Muscle layer of colon (tissue), 2 donors: ENCODE results near the gene ULBP1.
A peak's percentile ranks its signal among the peaks of the same experiment; 100 is the strongest.
"Not testable (repeated sequence)": the region's sequence is repeated elsewhere in the genome, so short reads cannot be mapped to it uniquely, and the experiment has no call there.

ENCODE experiments used
- H3K27ac ChIP-seq: one replicate; pipeline ENCODE4 v1.7.0; 2013; ENCODE audit warnings: low read depth, mild to moderate bottlenecking, low read length, moderate library complexity
- H3K27me3 ChIP-seq, 2 donors: one replicate each; pipeline ENCODE4 v1.7.0; 2013; ENCODE audit warnings: low read length in 2 of 2, mild to moderate bottlenecking in 2 of 2; ENCODE audit not compliant: insufficient read depth in 2 of 2, control insufficient read depth in 1 of 2
- H3K36me3 ChIP-seq: one replicate; pipeline ENCODE4 v1.7.0; 2013; ENCODE audit warnings: mild to moderate bottlenecking, low read length; ENCODE audit not compliant: insufficient read depth
- H3K4me1 ChIP-seq: one replicate; pipeline ENCODE4 v1.7.0; 2013; ENCODE audit warnings: mild to moderate bottlenecking, low read length; ENCODE audit not compliant: insufficient read depth
- H3K4me3 ChIP-seq, 2 donors: one replicate each; pipeline ENCODE4 v1.7.0; 2013; ENCODE audit warnings: low read length in 2 of 2, low read depth in 1 of 2, mild to moderate bottlenecking in 1 of 2, moderate library complexity in 1 of 2
- H3K9ac ChIP-seq: one replicate; pipeline ENCODE4 v1.7.0; 2013; ENCODE audit warnings: low read length
- H3K9me3 ChIP-seq: one replicate; pipeline ENCODE4 v1.7.0; 2013; ENCODE audit warnings: mild to moderate bottlenecking, low read length
- donor health status: abdominal sarcoma.
- donor health status: Adenocarcinoma of cecum.

Gene ULBP1

DNA sequence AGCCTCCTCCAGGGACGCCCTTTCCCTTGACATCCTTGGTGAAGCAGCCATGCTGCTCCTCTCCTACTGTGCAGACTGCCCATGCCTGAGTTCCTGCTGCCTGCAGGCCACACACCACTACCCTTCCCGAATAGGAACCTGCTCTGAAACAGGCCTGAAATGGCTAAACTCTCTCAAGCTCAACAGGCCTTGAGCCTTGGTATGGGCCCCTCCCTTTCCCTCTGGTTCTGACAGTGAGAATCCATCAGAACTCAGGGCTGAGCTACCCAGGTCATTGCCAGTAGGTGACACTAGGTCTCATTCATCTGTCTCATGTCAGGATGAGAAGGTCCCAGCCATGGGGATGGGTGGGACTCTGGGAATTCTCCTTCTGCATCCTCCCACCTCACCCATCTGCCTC is 35.9 kb downstream of the ULBP1 start:
- Histone ChIP-seq H3K27me3 (peaks cover 44 to 64% of the 10 kb centered on the region in 2 donors), H3K4me3 (no peak overlapping the region), H3K27ac (no peak overlapping the region), H3K36me3 (no peaks in the 10 kb centered on the region), H3K4me1 (peaks cover 6% of the 10 kb centered on the region), H3K9ac (no peak overlapping the region), H3K9me3 (no peaks in the 10 kb centered on the region)

DNA sequence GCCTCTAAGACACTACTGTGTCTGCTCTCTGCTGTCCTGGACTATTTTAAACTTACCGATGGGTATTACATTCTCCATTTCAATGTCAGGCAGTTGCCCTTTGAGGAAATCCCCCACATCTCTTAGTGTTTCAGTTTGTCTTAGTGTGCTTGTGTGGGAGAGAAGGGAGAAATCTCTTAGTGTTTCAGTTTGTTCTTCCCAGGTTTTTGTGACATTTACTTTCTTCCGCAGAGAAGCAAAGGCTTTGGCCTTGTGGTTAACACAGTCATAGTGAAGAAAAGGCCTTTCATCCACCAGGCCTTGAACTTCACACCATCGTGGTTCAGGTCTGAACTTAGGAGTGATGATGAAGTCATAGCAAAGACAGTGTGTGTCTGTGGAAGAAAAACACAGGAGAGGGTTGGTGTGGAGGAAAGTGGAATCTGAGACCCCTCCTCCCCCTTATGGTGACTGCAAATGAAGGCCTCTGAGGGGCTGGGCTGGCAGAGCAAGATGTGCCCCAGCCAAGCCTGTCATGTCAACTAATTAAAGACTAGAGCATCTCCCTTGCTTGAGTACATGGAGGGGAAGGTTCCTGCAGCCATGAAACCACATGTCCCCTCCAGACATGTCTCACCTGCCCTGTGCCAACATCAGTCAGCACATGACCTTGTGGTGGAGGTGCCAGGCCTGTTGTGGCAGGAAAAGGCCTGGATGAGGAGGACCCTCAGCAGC is 37.7 kb downstream of the ULBP1 start:
- H3K9ac ChIP-seq = no peak overlapping the region
- no peaks in the 10 kb centered on the region for H3K36me3 ChIP-seq
- H3K9me3 ChIP-seq = no peaks in the 10 kb centered on the region
- no peak overlapping the region for H3K27ac ChIP-seq
- H3K4me3 ChIP-seq = no peak overlapping the region
- peaks cover 6% of the 10 kb centered on the region for H3K4me1 ChIP-seq
- peaks cover 34 to 64% of the 10 kb centered on the region in 2 donors for H3K27me3 ChIP-seq

DNA sequence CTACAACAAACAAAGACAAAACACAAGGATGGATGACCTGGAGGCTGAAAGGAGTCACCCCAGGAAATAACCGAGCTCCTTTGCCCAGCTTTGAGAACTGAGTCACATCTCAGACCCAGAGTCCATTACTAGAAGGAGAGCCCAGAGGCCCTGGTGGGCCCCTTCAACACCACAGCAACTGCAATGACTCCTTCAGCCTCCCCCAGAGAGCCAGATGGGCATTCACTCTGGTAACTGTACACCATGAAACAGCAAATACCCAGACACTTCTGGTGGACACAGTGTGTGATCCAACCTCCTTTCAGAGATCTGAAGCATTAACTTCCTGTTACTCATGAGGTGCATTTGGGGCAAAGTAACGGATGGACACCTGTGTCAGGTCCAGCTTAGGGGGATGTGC is 39.0 kb downstream of the ULBP1 start:
- Histone ChIP-seq H3K27me3 (peaks cover 33 to 64% of the 10 kb centered on the region in 2 donors), H3K9me3 (no peaks in the 10 kb centered on the region)

DNA sequence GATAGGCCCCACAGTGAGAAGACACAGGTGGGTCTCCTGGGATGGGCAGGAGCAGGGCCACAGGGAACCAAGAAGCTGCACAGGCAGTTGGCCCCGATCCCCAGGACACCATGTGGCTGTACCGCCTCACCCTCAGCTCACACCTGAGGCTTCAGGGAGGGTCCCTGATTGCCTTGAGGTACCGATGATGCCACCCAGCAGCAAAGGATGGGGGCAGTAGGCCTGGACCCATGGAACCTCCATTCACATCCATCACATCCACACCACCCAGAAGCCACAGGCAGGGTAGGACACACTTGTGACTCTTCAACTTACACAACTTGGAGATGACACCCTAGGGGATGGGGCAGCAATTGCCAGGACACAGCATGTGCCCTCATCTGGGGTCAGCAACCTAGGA is 39.9 kb downstream of the ULBP1 start:
- H3K36me3 ChIP-seq, H3K9me3 ChIP-seq, H3K4me3 ChIP-seq, H3K4me1 ChIP-seq, H3K9ac ChIP-seq, H3K27ac ChIP-seq: not testable (repeated sequence)
- peaks cover 33 to 69% of the 10 kb centered on the region in 2 donors for H3K27me3 ChIP-seq

More for the DNA sequence above, 39.0 kb downstream of the ULBP1 start:
- Histone ChIP-seq H3K27ac (no peak overlapping the region), H3K4me3 (no peak overlapping the region), H3K9ac (no peak overlapping the region), H3K4me1 (peaks cover 6% of the 10 kb centered on the region), H3K36me3 (no peaks in the 10 kb centered on the region)

DNA sequence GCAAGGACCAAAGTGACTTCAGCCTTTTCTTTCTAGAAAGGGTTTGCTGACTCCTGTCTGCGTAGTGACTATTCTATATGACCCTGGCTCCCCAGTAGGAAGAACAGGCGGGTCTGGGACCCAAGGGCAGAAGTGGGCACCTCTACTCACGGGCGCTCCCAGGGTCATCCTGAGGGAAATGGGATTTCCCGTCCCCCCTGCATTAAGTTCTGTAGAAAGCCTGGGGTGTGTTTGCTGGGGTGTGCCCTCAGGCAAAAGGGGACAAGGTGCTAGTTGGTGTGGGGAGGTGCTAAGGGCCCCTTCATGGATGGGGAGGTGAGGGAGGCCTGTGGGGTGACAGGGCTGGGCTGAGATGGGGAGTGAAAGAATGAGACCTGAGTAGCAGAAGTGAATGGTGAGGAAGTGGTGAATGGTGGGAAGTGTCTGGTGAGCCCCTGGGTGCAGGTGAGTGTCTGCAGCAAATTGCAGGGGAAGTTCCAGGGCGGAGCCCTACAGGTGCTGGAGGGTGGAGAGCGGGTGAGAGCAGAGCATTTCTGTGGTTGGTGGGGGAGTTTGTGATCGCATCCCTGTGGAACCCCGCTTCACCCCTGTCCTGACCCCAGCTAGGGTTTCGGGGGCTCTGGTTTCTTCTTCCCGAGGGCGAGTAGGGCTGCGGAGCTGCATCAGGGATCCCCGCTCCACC is 40.5 kb downstream of the ULBP1 start:
- Histone ChIP-seq H3K36me3 (no peaks in the 10 kb centered on the region), H3K9ac (no peak overlapping the region), H3K27me3 (peaks cover 33 to 67% of the 10 kb centered on the region in 2 donors), H3K4me3 (peak overlapping the region; percentile 62 to 91), H3K4me1 (peaks cover 6% of the 10 kb centered on the region), H3K9me3 (no peaks in the 10 kb centered on the region), H3K27ac (no peak overlapping the region)

- H3K9ac ChIP-seq = no peak overlapping the region
- H3K27ac ChIP-seq = no peak overlapping the region
Measured at GRCh38 chr6:150004783-150005717, 41.3 kb downstream of the ULBP1 start.

DNA sequence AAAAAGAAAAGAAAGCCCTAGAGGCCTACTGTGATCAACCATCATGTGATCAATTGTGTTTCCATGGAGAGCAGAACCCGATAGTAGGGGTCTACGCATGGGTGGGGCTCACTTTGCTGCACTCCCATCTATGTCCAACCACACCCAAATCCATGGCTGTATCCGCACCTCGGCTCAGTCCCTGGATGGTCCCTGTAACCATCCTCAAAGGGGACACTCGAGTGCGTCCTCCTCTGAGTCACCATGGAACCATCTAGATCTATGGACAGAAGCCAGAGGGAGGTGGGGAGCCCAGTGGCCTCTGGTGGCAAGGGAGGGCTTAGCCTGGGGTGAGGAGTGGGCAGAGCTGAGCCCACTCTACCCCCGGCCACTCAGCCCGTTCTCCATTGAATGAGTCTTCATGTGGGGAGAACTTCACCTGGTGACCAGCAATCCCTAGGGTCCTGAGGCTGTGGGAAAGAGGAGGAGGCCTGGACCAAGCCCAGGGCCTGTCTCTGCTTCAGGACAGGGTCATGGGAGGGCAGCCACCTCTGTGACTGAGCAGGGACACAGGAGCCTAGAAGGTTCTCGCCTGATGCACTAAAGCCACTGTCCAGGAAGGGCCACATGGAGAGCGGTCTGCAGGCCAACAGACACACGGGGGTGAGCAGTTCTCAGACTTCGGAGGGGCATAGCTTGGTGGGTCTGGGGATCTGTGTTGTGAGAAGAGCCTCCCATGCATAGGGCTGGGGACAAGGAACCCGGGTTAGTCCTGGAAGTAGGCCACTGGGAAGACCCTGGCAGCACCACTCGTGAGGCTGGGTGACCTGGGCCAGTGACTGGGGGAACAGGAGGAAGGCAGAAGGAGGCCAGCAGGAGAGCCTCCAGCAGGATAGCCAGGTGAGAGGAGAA is 42.3 kb downstream of the ULBP1 start:
- Histone ChIP-seq H3K4me3 (peak overlapping the region; percentile 62 to 91), H3K9ac (no peak overlapping the region), H3K36me3 (no peaks in the 10 kb centered on the region), H3K9me3 (no peaks in the 10 kb centered on the region), H3K27ac (no peak overlapping the region), H3K4me1 (peaks cover 6% of the 10 kb centered on the region), H3K27me3 (peaks cover 26 to 67% of the 10 kb centered on the region in 2 donors)

More at GRCh38 chr6:150004783-150005717, 41.3 kb downstream of the ULBP1 start:
- Histone ChIP-seq H3K4me3 (peak overlapping the region; percentile 62 to 91), H3K9me3 (no peaks in the 10 kb centered on the region), H3K4me1 (peaks cover 6% of the 10 kb centered on the region), H3K36me3 (no peaks in the 10 kb centered on the region), H3K27me3 (peaks cover 28 to 67% of the 10 kb centered on the region in 2 donors)

DNA sequence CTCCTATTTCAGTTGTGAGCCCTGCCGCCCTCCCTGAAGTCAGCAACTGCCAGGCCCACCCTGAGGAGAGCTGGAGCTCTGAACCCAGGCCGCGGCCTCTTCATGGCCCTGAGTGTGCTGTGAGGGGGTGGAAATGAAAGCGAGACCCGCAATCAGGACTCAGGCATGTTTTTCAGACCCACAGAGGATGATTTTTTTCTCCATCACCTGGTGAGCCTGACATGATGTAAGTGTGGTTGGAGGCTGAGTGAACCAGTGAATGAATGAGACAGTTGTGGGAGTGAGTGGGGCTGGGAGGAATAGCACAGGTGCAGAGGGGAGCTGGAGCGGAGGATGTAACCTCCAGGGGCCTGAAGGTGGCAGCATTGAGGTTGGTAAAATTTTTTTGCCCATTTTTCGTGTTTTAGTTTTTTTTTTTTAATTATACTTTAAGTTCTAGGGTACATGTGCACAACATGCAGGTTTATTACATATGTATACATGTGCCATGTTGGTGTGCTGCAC is 43.3 kb downstream of the ULBP1 start:
- H3K36me3 ChIP-seq = no peaks in the 10 kb centered on the region
- no peak overlapping the region for H3K4me3 ChIP-seq
- no peak overlapping the region for H3K9ac ChIP-seq
- H3K4me1 ChIP-seq = peaks cover 6% of the 10 kb centered on the region
- peaks cover 26 to 70% of the 10 kb centered on the region in 2 donors for H3K27me3 ChIP-seq
- H3K27ac ChIP-seq = no peak overlapping the region
- H3K9me3 ChIP-seq = no peaks in the 10 kb centered on the region

DNA sequence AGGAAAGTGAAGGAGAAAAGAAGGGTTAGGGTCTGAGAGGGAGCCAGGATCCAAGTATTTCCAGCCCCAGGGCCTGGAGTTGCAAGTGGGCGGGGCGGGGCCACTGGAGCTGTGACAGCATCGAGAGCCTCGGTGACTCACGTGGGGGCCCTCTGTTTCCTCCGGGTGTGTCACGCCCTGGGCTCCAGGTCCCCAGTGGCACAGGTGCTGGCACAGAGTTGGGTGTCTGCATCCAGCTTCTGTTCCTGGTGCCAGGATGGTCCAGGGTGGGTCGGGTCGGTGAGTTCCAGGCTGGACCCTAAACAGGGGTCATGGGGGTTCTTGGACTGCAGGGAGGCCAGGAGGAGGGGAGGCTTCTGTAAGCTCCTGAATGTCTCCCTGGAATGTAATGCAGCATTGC is 44.8 kb downstream of the ULBP1 start:
- Histone ChIP-seq H3K27me3 (peaks cover 20 to 64% of the 10 kb centered on the region in 2 donors), H3K9ac (no peak overlapping the region)

DNA sequence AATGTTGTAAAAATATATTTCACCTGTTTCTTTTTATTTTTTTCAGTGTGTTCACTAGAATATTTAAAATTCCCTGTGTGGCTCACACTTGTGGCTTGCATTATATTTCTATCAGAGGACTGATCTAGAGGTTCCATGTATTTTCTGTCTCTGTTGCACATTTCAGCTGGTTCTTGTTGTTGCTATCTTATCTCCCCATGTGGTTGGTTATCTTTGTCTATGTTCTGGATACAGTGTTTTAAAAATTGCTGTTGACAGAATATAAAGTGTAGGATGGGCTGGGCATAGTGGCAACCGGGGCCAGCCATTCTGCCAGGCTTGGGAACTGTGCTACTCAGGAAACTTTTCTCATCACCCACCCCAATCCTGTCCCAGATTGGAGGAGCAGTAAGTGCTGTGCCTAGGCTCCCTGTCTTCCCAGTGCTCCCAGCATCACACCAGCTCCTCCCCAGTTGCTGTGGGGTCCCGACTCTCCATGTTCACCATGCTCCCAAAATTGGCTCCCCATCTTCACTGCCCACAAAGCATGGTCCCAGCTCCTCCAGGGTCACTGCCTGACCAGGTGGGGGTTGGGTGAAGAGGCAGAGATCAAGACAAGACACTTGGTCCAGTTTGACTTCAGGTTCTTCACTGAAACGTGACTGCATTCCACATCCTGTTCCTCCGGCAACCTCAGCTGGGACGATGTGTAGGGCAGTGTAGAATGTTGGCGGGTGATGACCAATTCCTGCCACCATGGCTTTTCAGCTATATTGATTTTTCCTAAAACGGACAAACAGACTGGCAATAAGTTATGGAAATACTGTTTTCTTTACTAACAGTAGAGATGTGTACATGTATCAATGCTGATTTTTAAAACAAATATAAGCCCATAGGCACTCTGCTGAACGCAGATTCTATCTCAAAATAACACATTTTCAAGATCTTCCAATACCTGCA is 49.4 kb downstream of the ULBP1 start:
- peaks cover 30 to 52% of the 10 kb centered on the region in 2 donors for H3K27me3 ChIP-seq

More for the DNA sequence above, 44.8 kb downstream of the ULBP1 start:
- Histone ChIP-seq H3K36me3 (no peaks in the 10 kb centered on the region), H3K4me3 (no peak overlapping the region), H3K9me3 (no peaks in the 10 kb centered on the region), H3K27ac (no peak overlapping the region), H3K4me1 (peaks cover 6% of the 10 kb centered on the region)

More for the DNA sequence above, 49.4 kb downstream of the ULBP1 start:
- not testable (repeated sequence) for H3K4me3 ChIP-seq, H3K9ac ChIP-seq, H3K27ac ChIP-seq, H3K9me3 ChIP-seq, H3K36me3 ChIP-seq, H3K4me1 ChIP-seq
